GM19193 (cell line): Measurements from ENCODE around the gene SERP1.

Experiments used
- POLR2A ChIP-seq: IDR thresholded peaks from 4 replicates; pipeline ENCODE4 v1.6.1; 2011; ENCODE audit not compliant: insufficient read depth, insufficient read length; ENCODE audit errors: extremely low read depth

SERP1 gene

GRCh38 chr3:150545419-150546225, 674 bp downstream of the SERP1 start:
- TF ChIP-seq POLR2A: no peak

GRCh38 chr3:150544726-150545125, 1.6 kb downstream of the SERP1 start:
- TF ChIP-seq POLR2A: no peak

- TF ChIP-seq POLR2A: no peak
Observed at GRCh38 chr3:150544041-150544440, 2.3 kb downstream of the SERP1 start.

- no peak for TF ChIP-seq POLR2A
Observed at GRCh38 chr3:150543531-150543930, 2.8 kb downstream of the SERP1 start.

- no peak for TF ChIP-seq POLR2A
Observed at GRCh38 chr3:150543128-150543527, 3.2 kb downstream of the SERP1 start.

- no peak for TF ChIP-seq POLR2A
Observed at GRCh38 chr3:150540991-150541390, 5.3 kb downstream of the SERP1 start.

GRCh38 chr3:150540297-150540696, 6.0 kb downstream of the SERP1 start:
- no peak for TF ChIP-seq POLR2A

- no peak for TF ChIP-seq POLR2A
Observed at GRCh38 chr3:150538324-150539208, 7.7 kb downstream of the SERP1 start.

GRCh38 chr3:150535204-150535603, 11.1 kb downstream of the SERP1 start:
- no peak for TF ChIP-seq POLR2A

GRCh38 chr3:150531775-150532174, 14.5 kb downstream of the SERP1 start:
- no peak for TF ChIP-seq POLR2A

GRCh38 chr3:150528354-150528797, 17.9 kb downstream of the SERP1 start:
- TF ChIP-seq POLR2A: no peak

- no peak for TF ChIP-seq POLR2A
Observed at GRCh38 chr3:150527464-150528255, 18.6 kb downstream of the SERP1 start.

GRCh38 chr3:150523538-150523937, 22.8 kb downstream of the SERP1 start:
- TF ChIP-seq POLR2A: no peak

- TF ChIP-seq POLR2A: no peak
Observed at GRCh38 chr3:150521463-150521862, 24.8 kb downstream of the SERP1 start.

GRCh38 chr3:150520408-150520807, 25.9 kb downstream of the SERP1 start:
- no peak for TF ChIP-seq POLR2A
